HG03103 (cell line): ENCODE measurements around the gene MAST1.
A peak's percentile ranks its signal among the peaks of the same experiment; 100 is the strongest.
"Not testable (repeated sequence)": the region's sequence is repeated elsewhere in the genome, so short reads cannot be mapped to it uniquely, and the experiment has no call there.

Source experiments
- ATAC-seq: cut with Tn5 transposase; IDR thresholded peaks from one replicate; pipeline ENCODE4 v1.9.1; 2021; ENCODE audit warnings: low read depth; ENCODE audit not compliant: unreplicated experiment

The MAST1 gene

DNA sequence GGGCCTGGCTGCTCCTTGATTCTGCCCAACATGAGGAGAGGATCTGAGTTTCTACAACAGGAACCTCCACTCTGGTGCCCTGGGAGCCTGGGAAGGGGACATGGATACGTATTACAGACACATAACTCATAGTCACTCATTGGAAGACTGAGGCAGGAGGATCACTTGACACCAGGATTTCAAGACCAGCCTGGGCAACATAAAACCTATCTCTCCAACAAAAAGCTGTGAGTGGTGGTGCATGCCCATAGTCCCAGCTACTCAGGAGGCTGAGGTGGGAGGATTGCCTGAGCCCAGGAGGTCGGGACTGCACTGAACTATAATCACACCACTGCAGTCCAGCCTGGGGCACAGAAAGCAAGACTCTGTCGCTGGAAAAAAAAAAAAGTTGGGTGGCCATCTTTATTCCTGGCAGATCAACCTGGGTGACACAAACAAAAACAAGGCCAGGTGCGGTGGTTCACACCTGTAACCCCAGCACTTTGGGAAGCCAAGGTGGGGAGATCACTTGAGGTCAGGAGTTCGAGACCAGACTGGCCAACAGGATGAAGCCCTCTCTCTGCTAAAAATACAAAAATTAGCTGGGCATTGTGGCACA is 49.8 kb downstream of the MAST1 start:
- no peak for ATAC-seq

DNA sequence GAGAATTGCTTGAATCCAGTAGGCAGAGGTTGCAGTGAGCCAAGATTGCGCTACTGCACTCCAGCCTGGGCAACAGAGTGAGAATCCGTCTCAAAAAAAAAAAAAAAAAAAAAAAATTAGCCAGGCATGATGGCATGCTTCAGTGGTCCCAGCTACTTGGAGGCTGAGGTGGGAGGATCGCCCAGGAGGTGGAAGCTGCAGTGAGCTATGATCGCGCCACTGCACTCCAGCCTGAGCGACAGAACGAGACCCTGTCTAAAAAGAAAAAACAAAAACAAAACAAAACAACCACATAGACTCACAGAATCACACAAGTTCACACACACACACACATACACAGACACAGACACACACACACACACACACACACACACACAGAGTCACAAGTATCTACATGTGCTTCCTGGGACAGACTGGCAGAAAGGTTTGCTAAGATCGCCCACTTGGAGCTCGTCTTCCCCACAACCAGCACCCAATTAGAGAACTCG is 52.0 kb downstream of the MAST1 start:
- ATAC-seq, result not testable (repeated sequence)

DNA sequence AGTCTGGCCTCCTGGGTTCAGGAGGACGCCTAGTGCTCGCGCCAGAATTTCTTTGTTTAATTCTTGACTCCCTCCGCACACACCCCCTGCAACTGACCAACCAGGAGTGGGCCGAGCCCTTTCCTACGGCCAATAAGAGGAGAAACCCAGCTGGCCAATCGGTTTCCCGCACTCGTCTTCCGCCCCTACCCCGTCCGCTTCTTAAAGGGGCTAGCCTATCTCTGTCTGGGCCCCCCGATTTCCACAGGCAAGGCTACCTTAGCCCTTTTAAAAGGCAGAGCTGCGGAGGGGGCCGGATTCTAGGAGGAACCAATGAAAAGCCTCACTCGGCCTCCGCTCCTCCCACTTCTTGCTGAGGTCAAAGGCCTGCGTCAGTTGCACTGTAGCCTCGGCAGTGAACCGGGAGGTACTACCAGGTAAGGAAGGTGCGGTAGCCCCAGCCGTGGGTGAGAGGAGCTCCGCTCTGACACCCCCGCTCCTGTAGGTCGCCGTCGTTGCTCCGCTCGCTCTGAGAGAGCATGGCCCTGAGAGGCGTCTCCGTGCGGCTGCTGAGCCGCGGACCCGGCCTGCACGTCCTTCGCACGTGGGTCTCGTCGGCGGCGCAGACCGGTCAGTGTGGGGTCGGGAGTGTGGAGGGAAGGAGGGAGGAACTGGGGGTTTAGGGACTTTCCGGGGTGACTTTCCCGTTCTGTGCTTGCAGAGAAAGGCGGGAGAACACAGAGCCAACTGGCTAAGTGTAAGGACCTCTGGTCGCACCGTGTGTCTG is 52.7 kb downstream of the MAST1 start, which contains the start of gene GCDH:
TSS of gene GCDH (plus strand) at position 374 of the 766 bp plus-strand sequence. CDS start at position 519, 145 bp downstream.
- peak; percentile 94 for ATAC-seq

DNA sequence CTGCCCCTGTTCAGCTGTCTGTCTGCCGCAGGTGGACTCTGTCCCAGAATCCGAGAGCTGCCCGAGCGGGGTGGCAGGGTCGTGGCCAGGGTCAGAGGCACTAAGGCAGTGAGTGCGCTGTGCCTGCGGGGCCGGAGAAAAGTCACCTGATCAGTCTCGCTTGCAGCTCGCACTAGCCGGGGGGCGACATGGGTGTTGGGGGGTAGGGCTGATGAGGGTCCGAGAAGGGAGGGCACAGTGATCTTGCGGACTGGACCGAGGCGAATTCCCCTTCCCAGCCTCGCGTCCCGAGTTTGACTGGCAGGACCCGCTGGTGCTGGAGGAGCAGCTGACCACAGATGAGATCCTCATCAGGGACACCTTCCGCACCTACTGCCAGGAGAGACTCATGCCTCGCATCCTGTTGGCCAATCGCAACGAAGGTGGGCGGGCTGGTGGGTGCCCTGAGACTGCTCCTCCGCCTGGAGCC is 53.3 kb downstream of the MAST1 start:
- ATAC-seq, result no peak

DNA sequence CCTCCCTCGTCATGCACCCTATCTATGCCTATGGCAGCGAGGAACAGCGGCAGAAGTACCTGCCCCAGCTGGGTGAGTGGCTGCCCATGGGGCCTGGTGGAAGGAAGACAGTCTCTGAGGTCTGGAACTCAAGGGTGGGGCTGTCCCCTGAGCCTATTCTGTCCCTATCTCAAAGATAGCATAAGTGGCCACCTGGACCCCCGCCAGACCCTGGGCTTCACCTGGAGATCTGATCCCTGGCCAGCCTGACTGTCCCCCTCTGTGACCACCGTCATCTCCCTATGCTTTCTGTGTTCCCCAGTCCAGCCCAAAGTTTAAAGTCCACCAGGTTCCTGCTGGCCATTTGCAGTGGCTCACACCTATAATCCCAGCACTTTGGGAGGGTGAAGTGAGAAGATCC is 55.3 kb downstream of the MAST1 start:
- ATAC-seq, result no peak

DNA sequence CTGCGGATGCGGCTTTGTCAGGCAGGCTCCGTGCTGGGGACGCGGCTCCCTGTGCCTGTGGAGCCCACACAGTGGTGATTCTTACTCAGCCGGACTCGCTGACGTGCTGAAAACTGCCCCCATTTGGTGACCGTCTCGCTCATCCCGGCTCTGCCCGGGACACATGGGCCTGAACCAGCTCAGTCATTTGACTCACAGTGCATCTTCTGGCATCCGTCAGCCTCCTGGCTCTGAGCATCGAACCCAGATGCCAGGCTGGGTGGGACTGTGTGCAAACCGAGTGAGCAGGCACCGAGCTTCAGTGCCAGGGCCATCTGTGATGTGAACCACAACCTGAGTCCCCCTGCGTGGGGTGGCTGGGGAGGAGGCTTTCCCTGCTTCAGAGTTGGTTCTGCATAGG is 58.1 kb downstream of the MAST1 start:
- ATAC-seq, result no peak

DNA sequence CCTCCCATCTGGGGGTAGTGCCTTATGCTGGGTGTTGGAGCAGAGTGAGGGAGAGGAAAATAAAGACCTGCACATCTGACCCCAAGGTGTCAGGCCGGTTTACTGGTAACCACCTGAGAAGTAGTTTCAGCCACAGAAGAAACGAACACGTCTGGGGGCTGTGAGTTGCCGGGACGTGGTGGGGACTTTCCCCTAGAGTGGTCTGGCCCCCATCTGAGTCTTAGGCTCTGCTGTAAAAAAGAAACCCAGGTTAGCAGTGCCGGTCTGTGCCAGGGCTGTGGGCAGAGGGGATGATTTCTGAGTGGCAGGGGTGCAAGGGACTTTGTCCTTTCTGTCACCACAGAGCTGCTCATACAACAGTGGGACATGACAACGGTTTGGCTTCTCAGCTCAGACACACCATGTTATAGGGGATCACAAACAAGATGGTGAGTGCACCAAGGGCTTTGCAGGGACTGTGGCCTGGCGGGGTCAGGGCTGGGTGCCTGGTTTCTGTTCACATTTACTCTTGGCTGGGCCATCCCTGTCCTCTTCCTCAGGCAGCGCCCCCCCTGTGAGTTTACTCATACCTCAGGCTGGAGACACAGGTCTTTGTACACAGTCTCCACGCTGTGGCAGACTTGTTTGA is 61.7 kb downstream of the MAST1 start:
- ATAC-seq, result no peak

DNA sequence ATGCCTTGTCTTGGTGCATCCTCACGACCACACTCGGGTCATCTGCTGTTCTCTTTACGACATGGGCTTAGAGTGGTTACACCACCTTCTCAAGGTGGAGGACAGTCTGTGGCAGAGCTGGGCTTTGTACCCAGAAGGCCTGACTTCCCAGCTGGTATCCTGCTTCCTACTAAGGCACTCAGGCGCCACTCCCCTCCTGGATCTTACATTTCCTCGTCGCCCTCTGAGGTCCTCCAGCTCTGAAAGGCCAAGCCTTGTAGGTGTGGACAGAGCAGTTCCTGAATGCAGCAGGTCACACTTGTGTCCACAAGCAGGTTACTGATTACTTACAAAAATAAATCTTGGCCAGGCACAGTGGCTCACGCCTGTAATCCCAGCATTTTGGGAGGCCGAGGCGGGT is 68.9 kb downstream of the MAST1 start:
- no peak for ATAC-seq

DNA sequence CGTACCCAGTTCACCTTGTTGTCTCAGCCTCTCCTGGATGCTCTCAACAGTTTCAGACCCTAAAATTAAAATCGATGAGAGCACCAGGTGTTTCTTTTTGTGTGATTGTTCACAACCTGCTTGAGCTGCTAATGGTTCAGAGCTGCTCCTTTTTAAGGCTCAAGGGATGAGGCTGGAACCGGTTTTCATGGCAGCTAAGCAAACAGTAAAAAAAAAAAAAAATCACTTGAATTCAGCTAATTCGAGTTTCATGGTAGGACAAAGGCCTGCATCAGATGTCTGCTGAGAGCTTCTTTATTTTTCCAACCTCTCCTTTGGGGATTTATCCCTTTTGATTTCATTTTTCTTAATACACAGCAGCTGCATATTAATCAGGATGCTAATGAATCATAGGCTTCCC is 74.3 kb downstream of the MAST1 start:
- ATAC-seq, result no peak

DNA sequence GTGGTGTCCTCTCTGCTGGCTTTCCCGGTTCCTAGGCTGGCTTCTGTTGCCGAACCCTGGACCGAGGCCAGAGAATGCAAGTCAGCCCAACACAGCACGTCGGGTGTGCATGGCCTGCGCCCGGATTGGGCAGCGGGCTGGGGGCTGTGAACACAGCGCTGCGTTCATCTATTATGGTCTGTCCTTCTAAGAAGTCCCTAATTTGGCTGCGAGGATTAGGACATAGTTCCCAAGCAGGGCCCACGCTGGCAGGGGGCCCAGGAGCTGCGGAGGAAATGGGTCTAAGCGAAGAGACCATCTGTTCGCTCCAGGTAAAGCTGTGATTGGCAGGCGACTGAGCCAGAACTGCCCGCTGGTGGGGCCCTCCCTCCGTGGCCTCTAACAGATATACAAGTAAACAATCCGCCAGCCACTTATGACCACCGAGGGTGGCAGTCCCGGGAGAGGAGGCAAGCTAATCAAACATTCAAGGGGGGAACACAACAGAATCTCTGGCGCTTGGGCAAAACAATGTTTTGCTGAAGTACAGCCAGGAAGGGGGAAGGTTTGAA is 74.8 kb downstream of the MAST1 start:
- ATAC-seq, result no peak

DNA sequence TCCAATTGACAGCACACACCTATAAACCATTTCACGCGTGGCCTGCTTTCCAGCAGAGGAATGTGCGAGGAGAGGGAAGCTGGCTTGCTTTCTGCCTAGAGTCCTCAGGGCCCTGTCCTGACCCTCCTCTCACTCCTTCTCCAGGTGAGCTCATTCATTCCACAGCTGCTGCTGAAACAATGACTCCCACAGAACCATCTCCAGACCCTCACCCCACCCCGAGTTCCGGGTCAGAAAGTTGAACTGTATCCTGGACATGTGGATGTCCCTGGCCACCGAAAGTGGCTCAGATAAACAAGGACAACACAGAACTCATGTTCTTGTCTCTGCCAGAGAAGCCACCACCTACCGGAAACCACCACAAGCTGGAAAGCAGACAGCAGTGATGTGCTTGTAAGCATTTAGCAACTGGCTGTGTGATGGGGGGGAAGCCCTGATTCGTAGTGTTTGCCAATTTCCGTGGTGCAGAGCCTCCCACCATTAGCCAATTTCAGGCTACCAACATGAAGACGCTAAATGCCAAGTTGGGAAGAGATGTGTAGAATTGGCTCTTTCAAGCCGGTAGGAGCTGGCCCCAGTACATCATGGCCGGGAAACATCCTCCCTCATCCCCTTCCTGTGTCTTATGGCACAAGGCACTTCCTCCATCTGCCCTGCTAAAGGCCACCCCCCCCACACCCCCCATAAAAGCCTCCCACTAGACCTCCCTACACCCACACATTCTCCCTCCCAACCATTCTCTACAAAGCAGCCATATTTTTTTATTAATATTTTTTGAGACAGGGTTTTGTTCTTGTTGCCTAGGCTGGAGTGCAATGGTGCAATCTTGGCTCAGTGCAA is 75.8 kb downstream of the MAST1 start:
- no peak for ATAC-seq

DNA sequence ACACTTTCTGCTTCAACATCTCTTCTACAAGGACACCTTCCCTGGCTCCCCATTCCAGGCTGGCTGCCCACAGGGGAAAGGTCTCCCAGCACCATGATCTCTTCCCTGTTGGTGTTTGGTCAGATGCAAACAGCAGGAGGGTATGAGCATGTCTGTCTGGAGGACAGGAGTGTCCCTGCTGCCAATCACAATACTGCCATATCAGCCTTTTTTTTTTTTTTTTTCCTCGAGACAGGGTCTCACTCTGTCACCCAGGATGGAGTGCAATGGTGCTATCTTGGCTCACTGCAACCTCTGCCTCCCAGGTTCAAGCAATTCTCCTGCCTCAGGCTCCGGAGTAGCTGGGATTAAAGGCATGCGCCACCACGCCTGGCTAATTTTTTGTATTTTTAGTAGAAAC is 77.5 kb downstream of the MAST1 start:
- ATAC-seq, result not testable (repeated sequence)

DNA sequence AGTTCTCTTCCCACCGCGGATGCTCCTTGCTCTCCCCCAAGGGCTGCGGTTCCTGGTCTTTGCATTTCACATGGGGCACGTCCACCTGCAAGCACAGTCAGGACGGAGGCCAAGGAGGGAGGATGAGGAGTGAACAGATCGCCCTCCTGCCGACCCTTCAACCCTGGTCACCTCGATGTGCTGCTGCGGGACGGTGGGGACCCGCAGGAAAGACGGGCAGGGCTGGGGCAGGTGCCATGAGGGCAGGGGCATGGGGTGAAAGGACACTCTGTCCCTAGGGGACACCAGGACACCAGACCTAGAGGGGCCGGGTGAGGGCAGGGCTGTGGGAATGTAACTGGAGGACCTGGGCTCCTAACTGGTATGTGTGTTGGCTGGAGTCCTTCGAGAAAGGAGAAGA is 79.9 kb downstream of the MAST1 start:
- ATAC-seq, result no peak

DNA sequence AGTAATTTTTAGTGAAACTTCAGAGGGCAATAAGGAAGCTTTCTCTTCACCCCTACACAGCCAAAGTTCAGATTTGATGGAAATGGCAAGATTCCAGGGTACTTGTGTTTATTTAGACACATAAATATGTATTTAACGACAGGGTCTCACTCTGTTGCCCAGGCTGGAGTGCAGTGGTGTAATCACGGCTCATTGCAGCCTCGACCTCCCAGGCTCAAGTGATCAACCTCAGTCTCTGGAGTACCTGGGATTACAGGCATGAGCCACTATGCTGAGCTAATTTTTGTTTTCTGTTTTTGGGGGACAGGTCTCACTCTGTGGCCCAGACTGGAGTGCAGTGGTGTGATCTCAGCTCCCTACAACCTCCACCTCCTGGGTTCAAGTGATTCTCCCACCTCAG is 82.7 kb downstream of the MAST1 start:
- no peak for ATAC-seq

DNA sequence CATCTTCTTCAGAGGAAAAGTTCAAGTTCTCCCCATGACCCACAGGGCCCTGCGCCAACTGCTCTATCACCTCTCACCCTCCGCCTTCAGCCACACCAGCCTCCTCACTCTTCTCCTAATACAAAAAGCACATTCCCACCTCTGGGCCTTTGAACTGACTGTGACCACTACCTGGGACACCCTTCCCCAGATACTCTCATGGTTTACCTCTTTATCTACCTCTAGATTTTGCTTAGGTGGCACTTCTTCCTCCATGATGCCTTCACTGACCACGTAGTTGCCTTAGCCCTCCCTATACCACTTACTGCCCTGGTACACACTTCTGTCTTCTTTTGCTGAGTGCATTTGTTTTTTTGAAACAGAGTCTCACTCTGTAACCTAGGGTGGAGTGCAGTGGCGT is 84.6 kb downstream of the MAST1 start:
- no peak for ATAC-seq
